ENCODE measurements around the gene NOTCH2.

The NOTCH2 gene

GRCh38 chr1:119933397-119933796 lies 136.1 kb downstream of the NOTCH2 start:
- no peak for TF ChIP-seq ZBTB17 (tag by site-specific recombination; IDR thresholded peaks at IDR 0.05)
- no peak for TF ChIP-seq ZNF658 (tag by site-specific recombination; IDR thresholded peaks at IDR 0.05)
- TF ChIP-seq BCL11A (tag by site-specific recombination; IDR thresholded peaks at IDR 0.05; ENCODE audit: low read depth) = no peak
- TF ChIP-seq ZNF626 (tag by site-specific recombination; IDR thresholded peaks at IDR 0.05) = no peak
- TF ChIP-seq, protein P1, sequence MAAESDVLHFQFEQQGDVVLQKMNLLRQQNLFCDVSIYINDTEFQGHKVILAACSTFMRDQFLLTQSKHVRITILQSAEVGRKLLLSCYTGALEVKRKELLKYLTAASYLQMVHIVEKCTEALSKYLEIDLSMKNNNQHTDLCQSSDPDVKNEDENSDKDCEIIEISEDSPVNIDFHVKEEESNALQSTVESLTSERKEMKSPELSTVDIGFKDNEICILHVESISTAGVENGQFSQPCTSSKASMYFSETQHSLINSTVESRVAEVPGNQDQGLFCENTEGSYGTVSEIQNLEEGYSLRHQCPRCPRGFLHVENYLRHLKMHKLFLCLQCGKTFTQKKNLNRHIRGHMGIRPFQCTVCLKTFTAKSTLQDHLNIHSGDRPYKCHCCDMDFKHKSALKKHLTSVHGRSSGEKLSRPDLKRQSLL (tag by site-specific recombination; IDR thresholded peaks at IDR 0.05) = no peak
- TF ChIP-seq ZNF10 (tag by site-specific recombination; IDR thresholded peaks at IDR 0.05) = no peak
- TF ChIP-seq, protein P2, sequence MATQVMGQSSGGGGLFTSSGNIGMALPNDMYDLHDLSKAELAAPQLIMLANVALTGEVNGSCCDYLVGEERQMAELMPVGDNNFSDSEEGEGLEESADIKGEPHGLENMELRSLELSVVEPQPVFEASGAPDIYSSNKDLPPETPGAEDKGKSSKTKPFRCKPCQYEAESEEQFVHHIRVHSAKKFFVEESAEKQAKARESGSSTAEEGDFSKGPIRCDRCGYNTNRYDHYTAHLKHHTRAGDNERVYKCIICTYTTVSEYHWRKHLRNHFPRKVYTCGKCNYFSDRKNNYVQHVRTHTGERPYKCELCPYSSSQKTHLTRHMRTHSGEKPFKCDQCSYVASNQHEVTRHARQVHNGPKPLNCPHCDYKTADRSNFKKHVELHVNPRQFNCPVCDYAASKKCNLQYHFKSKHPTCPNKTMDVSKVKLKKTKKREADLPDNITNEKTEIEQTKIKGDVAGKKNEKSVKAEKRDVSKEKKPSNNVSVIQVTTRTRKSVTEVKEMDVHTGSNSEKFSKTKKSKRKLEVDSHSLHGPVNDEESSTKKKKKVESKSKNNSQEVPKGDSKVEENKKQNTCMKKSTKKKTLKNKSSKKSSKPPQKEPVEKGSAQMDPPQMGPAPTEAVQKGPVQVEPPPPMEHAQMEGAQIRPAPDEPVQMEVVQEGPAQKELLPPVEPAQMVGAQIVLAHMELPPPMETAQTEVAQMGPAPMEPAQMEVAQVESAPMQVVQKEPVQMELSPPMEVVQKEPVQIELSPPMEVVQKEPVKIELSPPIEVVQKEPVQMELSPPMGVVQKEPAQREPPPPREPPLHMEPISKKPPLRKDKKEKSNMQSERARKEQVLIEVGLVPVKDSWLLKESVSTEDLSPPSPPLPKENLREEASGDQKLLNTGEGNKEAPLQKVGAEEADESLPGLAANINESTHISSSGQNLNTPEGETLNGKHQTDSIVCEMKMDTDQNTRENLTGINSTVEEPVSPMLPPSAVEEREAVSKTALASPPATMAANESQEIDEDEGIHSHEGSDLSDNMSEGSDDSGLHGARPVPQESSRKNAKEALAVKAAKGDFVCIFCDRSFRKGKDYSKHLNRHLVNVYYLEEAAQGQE (tag by site-specific recombination; IDR thresholded peaks at IDR 0.05) = no peak
- no peak for TF ChIP-seq ZNF785 (tag by site-specific recombination; IDR thresholded peaks at IDR 0.05)
- no peak for TF ChIP-seq ZNF692 (tag by site-specific recombination; IDR thresholded peaks at IDR 0.05)
- no peak for TF ChIP-seq PRDM10 (tag by site-specific recombination; IDR thresholded peaks at IDR 0.05)
- TF ChIP-seq, protein P3, sequence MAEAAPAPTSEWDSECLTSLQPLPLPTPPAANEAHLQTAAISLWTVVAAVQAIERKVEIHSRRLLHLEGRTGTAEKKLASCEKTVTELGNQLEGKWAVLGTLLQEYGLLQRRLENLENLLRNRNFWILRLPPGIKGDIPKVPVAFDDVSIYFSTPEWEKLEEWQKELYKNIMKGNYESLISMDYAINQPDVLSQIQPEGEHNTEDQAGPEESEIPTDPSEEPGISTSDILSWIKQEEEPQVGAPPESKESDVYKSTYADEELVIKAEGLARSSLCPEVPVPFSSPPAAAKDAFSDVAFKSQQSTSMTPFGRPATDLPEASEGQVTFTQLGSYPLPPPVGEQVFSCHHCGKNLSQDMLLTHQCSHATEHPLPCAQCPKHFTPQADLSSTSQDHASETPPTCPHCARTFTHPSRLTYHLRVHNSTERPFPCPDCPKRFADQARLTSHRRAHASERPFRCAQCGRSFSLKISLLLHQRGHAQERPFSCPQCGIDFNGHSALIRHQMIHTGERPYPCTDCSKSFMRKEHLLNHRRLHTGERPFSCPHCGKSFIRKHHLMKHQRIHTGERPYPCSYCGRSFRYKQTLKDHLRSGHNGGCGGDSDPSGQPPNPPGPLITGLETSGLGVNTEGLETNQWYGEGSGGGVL (tag by site-specific recombination; IDR thresholded peaks at IDR 0.05) = no peak
- TF ChIP-seq ZSCAN16 (tag by site-specific recombination; IDR thresholded peaks at IDR 0.05) = no peak
- no peak for TF ChIP-seq KLF16 (tag by site-specific recombination; IDR thresholded peaks at IDR 0.05)
- no peak overlapping the region for H3K27ac ChIP-seq (ENCODE audit: extremely low read depth, low read depth, low read length)
- H3K4me3 ChIP-seq (ENCODE audit: low read depth, low read length) = no peak overlapping the region
- H3K4me1 ChIP-seq (ENCODE audit: control insufficient read depth, insufficient read depth, low read length) = no peaks in the 10 kb centered on the region
- no peaks in the 10 kb centered on the region for H3K9me3 ChIP-seq (ENCODE audit: control insufficient read depth, insufficient read depth, low read depth, low read length)
- CTCF ChIA-PET = interaction anchor here (1.1 kb wide), 1 partner anchor 16 kb away, joined by 6 read pairs; no protein-coding TSS in a partner anchor
- POLR2A ChIA-PET = no interaction called here
- H3K36me3 ChIP-seq (ENCODE audit: control insufficient read depth in 2 of 2, insufficient read depth in 1 of 2, low read length in 2 of 2) = peaks cover 21 to 69% of the 10 kb centered on the region in 2 experiments; a peak in 2 of 3 replicates
